Measurements from ENCODE around the gene LCT. TPM values are rescaled to one million over a fixed set of nuclear protein-coding genes. Genes with fewer than 3 reads are reported as not detected.
A peak's percentile ranks its signal among the peaks of the same experiment; 100 is the strongest.

LCT gene
- polyA plus RNA-seq, 4 donors, result 37.0 to 332 (median 73.6) TPM

- no peak overlapping the region for H3K4me3 ChIP-seq (ENCODE audit: low read depth in 1 of 3, low read length in 3 of 3)
- peak overlapping the region in 1 of 3 donors; percentile 43 for H3K27ac ChIP-seq (ENCODE audit: low read depth in 1 of 3, low read length in 2 of 3)
- peaks cover 0 to 42% (median 0%) of the 10 kb centered on the region in 3 donors for H3K4me1 ChIP-seq (ENCODE audit: control insufficient read depth in 3 of 3, insufficient read depth in 2 of 3, low read depth in 1 of 3, low read length in 2 of 3)
- no peaks in the 10 kb centered on the region for H3K9me3 ChIP-seq (ENCODE audit: control insufficient read depth in 2 of 2, insufficient read depth in 1 of 2, low read depth in 1 of 2, low read length in 1 of 2)
- WGBS, 3 donors, result 88 to 93% (median 92%) methylated on average over 3 of the region's 3 CpGs
- H3K27me3 ChIP-seq (ENCODE audit: control insufficient read depth in 3 of 3, insufficient read depth in 3 of 3, low read length in 3 of 3), result no peaks in the 10 kb centered on the region
- no peak for FAIRE-seq
- DNase-seq, result no peak
- H3K36me3 ChIP-seq (ENCODE audit: control insufficient read depth in 3 of 3, insufficient read depth in 2 of 3, low read depth in 1 of 3, low read length in 3 of 3), result peaks cover 5 to 31% (median 7%) of the 10 kb centered on the region in 3 donors
Measured at GRCh38 chr2:135845257-135845656, 8.3 kb upstream of the LCT start.

GRCh38 chr2:135844301-135844895 lies 7.4 kb upstream of the LCT start:
- peaks cover 5 to 31% (median 6%) of the 10 kb centered on the region in 3 donors for H3K36me3 ChIP-seq (ENCODE audit: control insufficient read depth in 3 of 3, insufficient read depth in 2 of 3, low read depth in 1 of 3, low read length in 3 of 3)
- 38 to 74% (median 55%) methylated on average over 12 of the region's 12 CpGs for WGBS, 3 donors
- peak overlapping the region in 1 of 3 donors; percentile 77 for H3K27ac ChIP-seq (ENCODE audit: low read depth in 1 of 3, low read length in 2 of 3)
- FAIRE-seq (no peak), DNase-seq (peak; percentile 74 to 92)
- no peaks in the 10 kb centered on the region for H3K9me3 ChIP-seq (ENCODE audit: control insufficient read depth in 2 of 2, insufficient read depth in 1 of 2, low read depth in 1 of 2, low read length in 1 of 2)
- H3K27me3 ChIP-seq (ENCODE audit: control insufficient read depth in 3 of 3, insufficient read depth in 3 of 3, low read length in 3 of 3), result no peaks in the 10 kb centered on the region
- H3K4me1 ChIP-seq (ENCODE audit: control insufficient read depth in 3 of 3, insufficient read depth in 2 of 3, low read depth in 1 of 3, low read length in 2 of 3), result peaks cover 0 to 40% (median 0%) of the 10 kb centered on the region in 3 donors
- no peak overlapping the region for H3K4me3 ChIP-seq (ENCODE audit: low read depth in 1 of 3, low read length in 3 of 3)

GRCh38 chr2:135843671-135844070 lies 6.7 kb upstream of the LCT start:
- Histone ChIP-seq H3K27ac (ENCODE audit: low read depth in 1 of 3, low read length in 2 of 3) (peak overlapping the region in 1 of 3 donors; percentile 77), H3K4me1 (ENCODE audit: control insufficient read depth in 3 of 3, insufficient read depth in 2 of 3, low read depth in 1 of 3, low read length in 2 of 3) (peaks cover 0 to 40% (median 0%) of the 10 kb centered on the region in 3 donors), H3K36me3 (ENCODE audit: control insufficient read depth in 3 of 3, insufficient read depth in 2 of 3, low read depth in 1 of 3, low read length in 3 of 3) (peaks cover 4 to 31% (median 5%) of the 10 kb centered on the region in 3 donors), H3K4me3 (ENCODE audit: low read depth in 1 of 3, low read length in 3 of 3) (no peak overlapping the region), H3K27me3 (ENCODE audit: control insufficient read depth in 3 of 3, insufficient read depth in 3 of 3, low read length in 3 of 3) (no peaks in the 10 kb centered on the region), H3K9me3 (ENCODE audit: control insufficient read depth in 2 of 2, insufficient read depth in 1 of 2, low read depth in 1 of 2, low read length in 1 of 2) (peaks cover 0 to 4% of the 10 kb centered on the region in 2 donors)
- 94 to 95% (median 95%) methylated on average over 3 of the region's 3 CpGs for WGBS, 3 donors
- DNase-seq (no peak), FAIRE-seq (no peak)

GRCh38 chr2:135840601-135841000 lies 3.6 kb upstream of the LCT start:
- WGBS, 3 donors, result 14 to 35% (median 28%) methylated on average over 2 of the region's 2 CpGs
- H3K4me3 ChIP-seq (ENCODE audit: low read depth in 1 of 3, low read length in 3 of 3), result no peak overlapping the region
- H3K9me3 ChIP-seq (ENCODE audit: control insufficient read depth in 2 of 2, insufficient read depth in 1 of 2, low read depth in 1 of 2, low read length in 1 of 2), result peaks cover 0 to 25% of the 10 kb centered on the region in 2 donors
- peak; percentile 36 to 48 for DNase-seq
- H3K27ac ChIP-seq (ENCODE audit: low read depth in 1 of 3, low read length in 2 of 3), result peak overlapping the region in 2 of 3 donors; percentile 30 to 33
- no peak for FAIRE-seq
- H3K27me3 ChIP-seq (ENCODE audit: control insufficient read depth in 3 of 3, insufficient read depth in 3 of 3, low read length in 3 of 3), result no peaks in the 10 kb centered on the region
- H3K36me3 ChIP-seq (ENCODE audit: control insufficient read depth in 3 of 3, insufficient read depth in 2 of 3, low read depth in 1 of 3, low read length in 3 of 3), result peaks cover 0 to 18% (median 2%) of the 10 kb centered on the region in 3 donors
- peaks cover 0 to 42% (median 3%) of the 10 kb centered on the region in 3 donors for H3K4me1 ChIP-seq (ENCODE audit: control insufficient read depth in 3 of 3, insufficient read depth in 2 of 3, low read depth in 1 of 3, low read length in 2 of 3)

GRCh38 chr2:135839713-135840112 lies 2.7 kb upstream of the LCT start:
- Histone ChIP-seq H3K36me3 (ENCODE audit: control insufficient read depth in 3 of 3, insufficient read depth in 2 of 3, low read depth in 1 of 3, low read length in 3 of 3) (peaks cover 0 to 18% (median 2%) of the 10 kb centered on the region in 3 donors), H3K9me3 (ENCODE audit: control insufficient read depth in 2 of 2, insufficient read depth in 1 of 2, low read depth in 1 of 2, low read length in 1 of 2) (peaks cover 0 to 25% of the 10 kb centered on the region in 2 donors), H3K4me3 (ENCODE audit: low read depth in 1 of 3, low read length in 3 of 3) (no peak overlapping the region), H3K27ac (ENCODE audit: low read depth in 1 of 3, low read length in 2 of 3) (peak overlapping the region in 1 of 3 donors; percentile 38), H3K4me1 (ENCODE audit: control insufficient read depth in 3 of 3, insufficient read depth in 2 of 3, low read depth in 1 of 3, low read length in 2 of 3) (peaks cover 0 to 42% (median 3%) of the 10 kb centered on the region in 3 donors), H3K27me3 (ENCODE audit: control insufficient read depth in 3 of 3, insufficient read depth in 3 of 3, low read length in 3 of 3) (no peaks in the 10 kb centered on the region)
- DNase-seq (peak in 1 of 2 donors; percentile 72), FAIRE-seq (no peak)
- 13 to 23% (median 19%) methylated on average over 2 of the region's 2 CpGs for WGBS, 3 donors

GRCh38 chr2:135838502-135838901 lies 1.5 kb upstream of the LCT start:
- Histone ChIP-seq H3K4me1 (ENCODE audit: control insufficient read depth in 3 of 3, insufficient read depth in 2 of 3, low read depth in 1 of 3, low read length in 2 of 3) (peaks cover 0 to 31% (median 3%) of the 10 kb centered on the region in 3 donors), H3K9me3 (ENCODE audit: control insufficient read depth in 2 of 2, insufficient read depth in 1 of 2, low read depth in 1 of 2, low read length in 1 of 2) (peaks cover 0 to 32% of the 10 kb centered on the region in 2 donors), H3K4me3 (ENCODE audit: low read depth in 1 of 3, low read length in 3 of 3) (no peak overlapping the region), H3K27ac (ENCODE audit: low read depth in 1 of 3, low read length in 2 of 3) (no peak overlapping the region), H3K36me3 (ENCODE audit: control insufficient read depth in 3 of 3, insufficient read depth in 2 of 3, low read depth in 1 of 3, low read length in 3 of 3) (peaks cover 0 to 15% (median 3%) of the 10 kb centered on the region in 3 donors), H3K27me3 (ENCODE audit: control insufficient read depth in 3 of 3, insufficient read depth in 3 of 3, low read length in 3 of 3) (no peaks in the 10 kb centered on the region)
- no peak for DNase-seq
- 93 to 100% (median 98%) methylated on average over 3 of the region's 3 CpGs for WGBS, 3 donors
- no peak for FAIRE-seq

GRCh38 chr2:135832891-135833290 lies 4.1 kb downstream of the LCT start:
- WGBS, 3 donors, result 86 to 96% (median 92%) methylated on average over 6 of the region's 6 CpGs

GRCh38 chr2:135831180-135831812 lies 5.7 kb downstream of the LCT start:
- peak overlapping the region in 1 of 3 donors; percentile 35 for H3K27ac ChIP-seq (ENCODE audit: low read depth in 1 of 3, low read length in 2 of 3)
- H3K27me3 ChIP-seq (ENCODE audit: control insufficient read depth in 3 of 3, insufficient read depth in 3 of 3, low read length in 3 of 3), result no peaks in the 10 kb centered on the region
- peaks cover 0 to 23% (median 5%) of the 10 kb centered on the region in 3 donors for H3K4me1 ChIP-seq (ENCODE audit: control insufficient read depth in 3 of 3, insufficient read depth in 2 of 3, low read depth in 1 of 3, low read length in 2 of 3)
- peaks cover 0 to 46% (median 5%) of the 10 kb centered on the region in 3 donors for H3K36me3 ChIP-seq (ENCODE audit: control insufficient read depth in 3 of 3, insufficient read depth in 2 of 3, low read depth in 1 of 3, low read length in 3 of 3)
- DNase-seq (peak; percentile 78 to 83), FAIRE-seq (no peak)
- H3K4me3 ChIP-seq (ENCODE audit: low read depth in 1 of 3, low read length in 3 of 3), result peak overlapping the region in 1 of 3 donors; percentile 51
- H3K9me3 ChIP-seq (ENCODE audit: control insufficient read depth in 2 of 2, insufficient read depth in 1 of 2, low read depth in 1 of 2, low read length in 1 of 2), result peaks cover 0 to 17% of the 10 kb centered on the region in 2 donors
- WGBS, 3 donors, result 21 to 60% (median 42%) methylated on average over 14 of the region's 14 CpGs

More at GRCh38 chr2:135832891-135833290, 4.1 kb downstream of the LCT start:
- no peaks in the 10 kb centered on the region for H3K27me3 ChIP-seq (ENCODE audit: control insufficient read depth in 3 of 3, insufficient read depth in 3 of 3, low read length in 3 of 3)
- no peak for DNase-seq
- H3K36me3 ChIP-seq (ENCODE audit: control insufficient read depth in 3 of 3, insufficient read depth in 2 of 3, low read depth in 1 of 3, low read length in 3 of 3), result peaks cover 0 to 32% (median 5%) of the 10 kb centered on the region in 3 donors
- H3K4me3 ChIP-seq (ENCODE audit: low read depth in 1 of 3, low read length in 3 of 3), result peak overlapping the region in 1 of 3 donors; percentile 51
- H3K27ac ChIP-seq (ENCODE audit: low read depth in 1 of 3, low read length in 2 of 3), result no peak overlapping the region
- peaks cover 0 to 31% of the 10 kb centered on the region in 2 donors for H3K9me3 ChIP-seq (ENCODE audit: control insufficient read depth in 2 of 2, insufficient read depth in 1 of 2, low read depth in 1 of 2, low read length in 1 of 2)
- H3K4me1 ChIP-seq (ENCODE audit: control insufficient read depth in 3 of 3, insufficient read depth in 2 of 3, low read depth in 1 of 3, low read length in 2 of 3), result peaks cover 0 to 25% (median 8%) of the 10 kb centered on the region in 3 donors
- no peak for FAIRE-seq
